NCI-H446 (cell line): ENCODE data around the gene PAXIP1.

ENCODE experiments used
- DNase-seq, 2 experiments: peaks; one replicate each; lab custom pipeline; 2025; lab: John Stamatoyannopoulos, UW

The PAXIP1 gene

GRCh38 chr7:154996756-154997155 is 6.2 kb downstream of the PAXIP1 start:
- no peak for DNase-seq

GRCh38 chr7:154996101-154996500 is 6.8 kb downstream of the PAXIP1 start:
- no peak for DNase-seq

- no peak for DNase-seq
These were observed 7.9 kb downstream of the PAXIP1 start for GRCh38 chr7:154994996-154995395.

GRCh38 chr7:154990964-154991540 is 11.9 kb downstream of the PAXIP1 start:
- DNase-seq = no peak

- no peak for DNase-seq
These were observed 15.4 kb downstream of the PAXIP1 start for GRCh38 chr7:154987571-154987970.

- DNase-seq = no peak
These were observed 16.6 kb downstream of the PAXIP1 start for GRCh38 chr7:154986200-154986945.

GRCh38 chr7:154985230-154985629 is 17.7 kb downstream of the PAXIP1 start:
- DNase-seq = no peak

GRCh38 chr7:154984601-154985188 is 18.2 kb downstream of the PAXIP1 start:
- DNase-seq = no peak

- DNase-seq = no peak
These were observed 24.9 kb downstream of the PAXIP1 start for GRCh38 chr7:154978017-154978416.

GRCh38 chr7:154977250-154977649 is 25.7 kb downstream of the PAXIP1 start:
- DNase-seq = no peak

GRCh38 chr7:154976844-154977243 is 26.1 kb downstream of the PAXIP1 start:
- DNase-seq = no peak

- no peak for DNase-seq
These were observed 26.9 kb downstream of the PAXIP1 start for GRCh38 chr7:154975984-154976383.

GRCh38 chr7:154973381-154973780 is 29.5 kb downstream of the PAXIP1 start:
- DNase-seq = no peak

GRCh38 chr7:154968336-154969001 is 34.5 kb downstream of the PAXIP1 start:
- DNase-seq = no peak

- no peak for DNase-seq
These were observed 35.4 kb downstream of the PAXIP1 start for GRCh38 chr7:154967401-154967955.

GRCh38 chr7:154965014-154965413 is 37.9 kb downstream of the PAXIP1 start:
- no peak for DNase-seq

- DNase-seq = no peak
These were observed 42.7 kb downstream of the PAXIP1 start for GRCh38 chr7:154960063-154960790.

- no peak for DNase-seq
These were observed 46.5 kb downstream of the PAXIP1 start for GRCh38 chr7:154956427-154956826.

- DNase-seq = peak in 1 of 2 experiments; percentile 12
These were observed 49.8 kb downstream of the PAXIP1 start for GRCh38 chr7:154953006-154953684.

GRCh38 chr7:154950960-154951359 is 52.0 kb downstream of the PAXIP1 start:
- DNase-seq = no peak

GRCh38 chr7:154947604-154948003 is 55.3 kb downstream of the PAXIP1 start:
- no peak for DNase-seq
